RWPE2 (cell line): ENCODE measurements around the gene NR2F1.

ENCODE experiments used
- ATAC-seq: fragments of 200-7000 bp; cut with Tn5 transposase; 3 replicates; pipeline ENCODE4 v1.9.1; 2021; ENCODE audit warnings: low read depth
- DNase-seq: peaks from one replicate; pipeline ENCODE4 v3.0.0-alpha.2; 2020; ENCODE audit warnings: low spot score
- H3K27ac ChIP-seq: fragments of 450-650 bp; 2 replicates; pipeline ENCODE4 v1.5.1; 2017; ENCODE audit warnings: mild to moderate bottlenecking; ENCODE audit not compliant: poor library complexity, severe bottlenecking
- H3K27me3 ChIP-seq: fragments of 250-450 bp; sonication (Bioruptor Pico); 2 replicates; pipeline ENCODE4 v1.5.1; 2021; ENCODE audit warnings: mild to moderate bottlenecking, moderate library complexity; ENCODE audit not compliant: insufficient read depth, poor library complexity, severe bottlenecking
- H3K36me3 ChIP-seq: fragments of 250-450 bp; sonication (Bioruptor Pico); 2 replicates; pipeline ENCODE4 v1.5.1; 2020; ENCODE audit warnings: low read depth, mild to moderate bottlenecking, moderate library complexity
- H3K4me1 ChIP-seq: fragments of 250-450 bp; sonication (Bioruptor Pico); 2 replicates; pipeline ENCODE4 v1.5.1; 2021; ENCODE audit warnings: mild to moderate bottlenecking, moderate library complexity; ENCODE audit not compliant: insufficient read depth, poor library complexity, severe bottlenecking
- H3K4me3 ChIP-seq: fragments of 250-450 bp; sonication (Bioruptor Pico); 2 replicates; pipeline ENCODE4 v1.5.1; 2021; ENCODE audit warnings: mild to moderate bottlenecking, moderate library complexity; ENCODE audit not compliant: severe bottlenecking
- H3K9me3 ChIP-seq: fragments of 250-450 bp; sonication (Bioruptor Pico); 2 replicates; pipeline ENCODE4 v1.5.1; 2021; ENCODE audit warnings: mild to moderate bottlenecking, moderate library complexity; ENCODE audit not compliant: severe bottlenecking
- CTCF ChIP-seq: fragments of 450-650 bp; IDR thresholded peaks from one replicate; pipeline ENCODE4 v1.5.1; 2017; ENCODE audit warnings: mild to moderate bottlenecking, moderate library complexity; ENCODE audit not compliant: poor library complexity, severe bottlenecking

Gene NR2F1

GRCh38 chr5:93589829-93590215, 6.8 kb downstream of the NR2F1 start:
- ATAC-seq, result no peak

GRCh38 chr5:93590493-93590892, 7.5 kb downstream of the NR2F1 start:
- no peaks in the 10 kb centered on the region for H3K36me3 ChIP-seq
- DNase-seq (no peak), ATAC-seq (no peak)
- no peak overlapping the region for H3K4me3 ChIP-seq
- no peak for TF ChIP-seq CTCF
- H3K4me1 ChIP-seq, result no peaks in the 10 kb centered on the region
- H3K27ac ChIP-seq, result no peak overlapping the region
- H3K27me3 ChIP-seq, result peaks cover 7% of the 10 kb centered on the region
- no peaks in the 10 kb centered on the region for H3K9me3 ChIP-seq

More at GRCh38 chr5:93589829-93590215, 6.8 kb downstream of the NR2F1 start:
- no peak for TF ChIP-seq CTCF
- no peak for DNase-seq
- H3K27ac ChIP-seq, result no peak overlapping the region
- H3K4me3 ChIP-seq, result no peak overlapping the region
- H3K27me3 ChIP-seq, result peaks cover 7% of the 10 kb centered on the region
- H3K9me3 ChIP-seq, result no peaks in the 10 kb centered on the region
- H3K4me1 ChIP-seq, result no peaks in the 10 kb centered on the region
- no peaks in the 10 kb centered on the region for H3K36me3 ChIP-seq

GRCh38 chr5:93591323-93591945, 8.4 kb downstream of the NR2F1 start:
- no peak overlapping the region for H3K27ac ChIP-seq
- peaks cover 2% of the 10 kb centered on the region for H3K27me3 ChIP-seq
- no peaks in the 10 kb centered on the region for H3K4me1 ChIP-seq
- no peak for ATAC-seq
- no peak overlapping the region for H3K4me3 ChIP-seq
- no peak for TF ChIP-seq CTCF
- no peak for DNase-seq
- no peaks in the 10 kb centered on the region for H3K36me3 ChIP-seq
- H3K9me3 ChIP-seq, result no peaks in the 10 kb centered on the region

- H3K36me3 ChIP-seq, result no peaks in the 10 kb centered on the region
- TF ChIP-seq CTCF, result no peak
- ATAC-seq (no peak), DNase-seq (no peak)
- no peak overlapping the region for H3K4me3 ChIP-seq
- H3K27ac ChIP-seq, result no peak overlapping the region
- no peaks in the 10 kb centered on the region for H3K27me3 ChIP-seq
- H3K9me3 ChIP-seq, result no peaks in the 10 kb centered on the region
- H3K4me1 ChIP-seq, result no peaks in the 10 kb centered on the region
These were observed 9.9 kb downstream of the NR2F1 start for GRCh38 chr5:93592883-93593282.

- no peak for TF ChIP-seq CTCF
- no peak for DNase-seq
- Histone ChIP-seq H3K27ac (no peak overlapping the region), H3K36me3 (no peaks in the 10 kb centered on the region), H3K27me3 (no peaks in the 10 kb centered on the region), H3K4me1 (no peaks in the 10 kb centered on the region), H3K9me3 (no peaks in the 10 kb centered on the region), H3K4me3 (no peak overlapping the region)
- ATAC-seq, result no peak
These were observed 10.6 kb downstream of the NR2F1 start for GRCh38 chr5:93593476-93594131.
